Breast epithelium (tissue), 3 donors: ENCODE data around the gene NKX2-8.

Experiments
- CTCF ChIP-seq, 3 donors: fragments of 450-650 bp; IDR thresholded peaks; one replicate each; pipeline ENCODE4 v1.5.1; 2016 to 2017; ENCODE audit warnings: antibody characterized with exemption in 3 of 3, mild to moderate bottlenecking in 3 of 3, moderate library complexity in 3 of 3
- POLR2A ChIP-seq: fragments of 450-650 bp; IDR thresholded peaks from one replicate; pipeline ENCODE4 v1.6.1; 2016; ENCODE audit warnings: antibody characterized with exemption, mild to moderate bottlenecking, moderate library complexity
- POLR2AphosphoS5 ChIP-seq, 3 donors: sonication (generic); formaldehyde crosslinking; IDR thresholded peaks; one replicate each; pipeline ENCODE4 v1.6.1; 2017; ENCODE audit warnings: antibody characterized with exemption in 3 of 3

DNA sequence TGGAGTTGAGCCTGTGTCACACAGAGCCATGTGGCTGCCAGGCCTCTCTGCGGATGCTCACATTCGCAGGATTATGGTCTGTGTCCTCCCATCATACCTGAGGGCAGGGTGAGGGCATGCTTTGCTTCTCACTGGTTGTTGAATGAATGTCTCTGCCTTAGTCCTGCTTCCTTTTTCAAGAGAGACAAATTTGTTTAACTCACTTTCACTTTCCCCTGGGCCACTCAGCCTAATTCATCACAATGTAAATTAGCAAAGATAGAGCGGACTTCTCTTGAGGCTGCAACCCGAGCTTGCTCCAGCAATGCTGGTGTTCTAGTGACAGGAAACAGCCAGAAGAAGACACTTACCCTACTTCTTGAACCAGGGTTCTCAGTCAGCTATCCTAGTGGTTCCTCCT, 43.7 kb upstream of the NKX2-8 start:
- TF ChIP-seq POLR2AphosphoS5 (IDR thresholded peaks at IDR 0.05) (no peak), CTCF (IDR thresholded peaks at IDR 0.05) (no peak), POLR2A (no peak)
